HS-5 (cell line): ENCODE measurements around the gene ACAA2.
"Not testable (repeated sequence)": the region's sequence is repeated elsewhere in the genome, so short reads cannot be mapped to it uniquely, and the experiment has no call there.

Source experiments
- DNase-seq: peaks from one replicate; pipeline ENCODE4 v3.0.0-alpha.2; 2012; ENCODE audit warnings: low read depth

ACAA2 gene

GRCh38 chr18:49811151-49811938, 2.0 kb downstream of the ACAA2 start:
- no peak for DNase-seq

- DNase-seq = not testable (repeated sequence)
These were observed 4.7 kb downstream of the ACAA2 start for GRCh38 chr18:49808553-49809191.

- DNase-seq = no peak
These were observed 9.2 kb downstream of the ACAA2 start for GRCh38 chr18:49804096-49804495.

GRCh38 chr18:49802623-49803022, 10.7 kb downstream of the ACAA2 start:
- DNase-seq = no peak

GRCh38 chr18:49800491-49800890, 12.8 kb downstream of the ACAA2 start:
- DNase-seq = not testable (repeated sequence)

- DNase-seq = not testable (repeated sequence)
These were observed 13.5 kb downstream of the ACAA2 start for GRCh38 chr18:49799806-49800205.

GRCh38 chr18:49798001-49798400, 15.3 kb downstream of the ACAA2 start:
- no peak for DNase-seq

GRCh38 chr18:49795612-49796552, 17.5 kb downstream of the ACAA2 start:
- DNase-seq = no peak

GRCh38 chr18:49794743-49795142, 18.6 kb downstream of the ACAA2 start:
- no peak for DNase-seq

- DNase-seq = not testable (repeated sequence)
These were observed 23.7 kb downstream of the ACAA2 start for GRCh38 chr18:49789560-49790134.

- no peak for DNase-seq
These were observed 24.9 kb downstream of the ACAA2 start for GRCh38 chr18:49788327-49788898.

- DNase-seq = no peak
These were observed 27.2 kb downstream of the ACAA2 start for GRCh38 chr18:49786019-49786720.

- DNase-seq = no peak
These were observed 28.7 kb downstream of the ACAA2 start for GRCh38 chr18:49784427-49785185.

GRCh38 chr18:49783631-49784030, 29.7 kb downstream of the ACAA2 start:
- DNase-seq = not testable (repeated sequence)

- no peak for DNase-seq
These were observed 34.4 kb downstream of the ACAA2 start for GRCh38 chr18:49778826-49779465.

- no peak for DNase-seq
These were observed 44.1 kb downstream of the ACAA2 start for GRCh38 chr18:49769047-49769728.

GRCh38 chr18:49768051-49768391, 45.3 kb downstream of the ACAA2 start:
- DNase-seq = no peak

- DNase-seq = no peak
These were observed 46.0 kb downstream of the ACAA2 start for GRCh38 chr18:49767111-49768050.
